Skin of body (tissue), 2 donors: ENCODE measurements around the gene PAMR1. TPM values are rescaled to one million over a fixed set of nuclear protein-coding genes. Genes with fewer than 3 reads are reported as not detected.

Experiments
- DNase-seq: peaks from one replicate; lab custom pipeline; 2025; lab: John Stamatoyannopoulos, UW
- total RNA-seq: library from RNA; depleted of rRNA; stranded (reverse); fragments of >200 nt; gene quantifications from one replicate; pipeline ENCODE4 v1.2.3, GENCODE V29; 2014

The PAMR1 gene
- total RNA-seq, 1 donor from 2014 or later, result 7.0 TPM

GRCh38 chr11:35403765-35404387, 121.5 kb downstream of the PAMR1 start:
- DNase-seq, result no peak

- no peak for DNase-seq
Measured at GRCh38 chr11:35402751-35403660, 122.4 kb downstream of the PAMR1 start.

- DNase-seq, result no peak
Measured at GRCh38 chr11:35398881-35399280, 126.5 kb downstream of the PAMR1 start.

- no peak for DNase-seq
Measured at GRCh38 chr11:35394941-35395340, 130.5 kb downstream of the PAMR1 start.

- DNase-seq, result peak; percentile 43
Measured at GRCh38 chr11:35393098-35393497, 132.3 kb downstream of the PAMR1 start.

GRCh38 chr11:35391922-35392688, 133.3 kb downstream of the PAMR1 start:
- DNase-seq, result peak; percentile 82

GRCh38 chr11:35390737-35391682, 134.4 kb downstream of the PAMR1 start:
- no peak for DNase-seq

- no peak for DNase-seq
Measured at GRCh38 chr11:35389897-35390465, 135.4 kb downstream of the PAMR1 start.

- DNase-seq, result no peak
Measured at GRCh38 chr11:35389112-35389511, 136.3 kb downstream of the PAMR1 start.

GRCh38 chr11:35388061-35388460, 137.4 kb downstream of the PAMR1 start:
- DNase-seq, result no peak

GRCh38 chr11:35387111-35387982, 138.1 kb downstream of the PAMR1 start:
- no peak for DNase-seq

GRCh38 chr11:35383953-35384352, 141.5 kb downstream of the PAMR1 start:
- no peak for DNase-seq

Other genes starting within 250 kb of the PAMR1 start
- gene SLC1A2, start 106.1 kb downstream of the PAMR1 start, total RNA-seq, result 0.99 TPM
- gene FJX1, start 92.8 kb upstream of the PAMR1 start, total RNA-seq, result 7.0 TPM
- gene TRIM44, start 137.2 kb upstream of the PAMR1 start, total RNA-seq, result 10.7 TPM